Measurements from ENCODE around the gene PARD3B.

Gene PARD3B

GRCh38 chr2:205543262-205543843 is 998.1 kb downstream of the PARD3B start:
- in situ Hi-C loops (cut with HindIII; ENCODE audit: low pct_ligation_motif_present, low sequenced_read_pairs) = no loop called here
- no peak for TF ChIP-seq CTCF (IDR thresholded peaks at IDR 0.05; ENCODE audit: low read depth, low read length, missing control alignments)

GRCh38 chr2:205543937-205544702 is 998.8 kb downstream of the PARD3B start:
- no peak for DNase-seq
- Histone ChIP-seq H3K36me3 (replicated peaks) (no peaks in the 10 kb centered on the region), H3K4me3 (ENCODE audit: low read depth, low read length) (no peak overlapping the region), H3K27ac (no peak overlapping the region), H3K27me3 (replicated peaks) (no peaks in the 10 kb centered on the region)
- in situ Hi-C loops (cut with HindIII; ENCODE audit: low pct_ligation_motif_present, low sequenced_read_pairs) = no loop called here
- TF ChIP-seq CTCF (IDR thresholded peaks at IDR 0.05; ENCODE audit: low read depth, low read length, missing control alignments) = no peak

More at GRCh38 chr2:205543262-205543843, 998.1 kb downstream of the PARD3B start:
- no peak for DNase-seq
- H3K27me3 ChIP-seq (replicated peaks) = no peaks in the 10 kb centered on the region
- H3K4me3 ChIP-seq (ENCODE audit: low read depth, low read length) = no peak overlapping the region
- no peaks in the 10 kb centered on the region for H3K36me3 ChIP-seq (replicated peaks)
- no peak overlapping the region for H3K27ac ChIP-seq

GRCh38 chr2:205545971-205546816 is 1000.9 kb downstream of the PARD3B start:
- Histone ChIP-seq H3K27ac (no peak overlapping the region), H3K4me3 (ENCODE audit: low read depth, low read length) (no peak overlapping the region), H3K36me3 (replicated peaks) (no peaks in the 10 kb centered on the region), H3K27me3 (replicated peaks) (no peaks in the 10 kb centered on the region)
- no peak for TF ChIP-seq CTCF (IDR thresholded peaks at IDR 0.05; ENCODE audit: low read depth, low read length, missing control alignments)
- DNase-seq = no peak
- in situ Hi-C loops (cut with HindIII; ENCODE audit: low pct_ligation_motif_present, low sequenced_read_pairs) = no loop called here

GRCh38 chr2:205555566-205556230 is 1010.4 kb downstream of the PARD3B start:
- no peaks in the 10 kb centered on the region for H3K27me3 ChIP-seq (replicated peaks)
- in situ Hi-C loops (cut with HindIII; ENCODE audit: low pct_ligation_motif_present, low sequenced_read_pairs) = no loop called here

More at GRCh38 chr2:205555566-205556230, 1010.4 kb downstream of the PARD3B start:
- no peak overlapping the region for H3K4me3 ChIP-seq (ENCODE audit: low read depth, low read length)
- no peak for TF ChIP-seq CTCF (IDR thresholded peaks at IDR 0.05; ENCODE audit: low read depth, low read length, missing control alignments)
- H3K27ac ChIP-seq = no peak overlapping the region
- H3K36me3 ChIP-seq (replicated peaks) = no peaks in the 10 kb centered on the region
- no peak for DNase-seq

Measured in brain microvascular endothelial cell (primary cell).